GM12878 (cell line): ENCODE data around the gene MCM9.

Experiments
- BRCA1 ChIP-seq: IDR thresholded peaks from 2 replicates; pipeline ENCODE4 v1.6.1; 2011; ENCODE audit warnings: low read depth, low read length, improper control_type of control experiment
- CTCF ChIP-seq, 3 experiments: IDR thresholded peaks in 2 of 3; conservative IDR thresholded peaks in 1 of 3; 2 replicates each; pipeline ENCODE4 v1.5.1; 2011; ENCODE audit warnings: low read depth in 3 of 3, low read length in 3 of 3, mild to moderate bottlenecking in 3 of 3, control low read depth in 2 of 3, moderate library complexity in 2 of 3, inconsistent platforms in 1 of 3, mixed read lengths in 1 of 3; ENCODE audit not compliant: control insufficient read depth in 2 of 3, insufficient read depth in 1 of 3; ENCODE audit errors: extremely low read depth in 1 of 3
- HDAC2 ChIP-seq: fragments of 200-600 bp; sonication (generic); IDR thresholded peaks from 2 replicates; pipeline ENCODE4 v1.6.1; 2017
- MEF2B ChIP-seq: fragments of 450-650 bp; IDR thresholded peaks from 2 replicates; pipeline ENCODE4 v1.6.1; 2018; ENCODE audit warnings: mild to moderate bottlenecking, moderate library complexity; ENCODE audit not compliant: partially characterized antibody, poor library complexity, severe bottlenecking
- POLR2A ChIP-seq: IDR thresholded peaks from 2 replicates; pipeline ENCODE4 v1.6.1; 2011; ENCODE audit warnings: low read depth, mild to moderate bottlenecking, low read length

GRCh38 chr6:118903138-118903537, 31.8 kb downstream of the MCM9 start:
- TF ChIP-seq BRCA1 (no peak), HDAC2 (no peak), CTCF (IDR thresholded peaks at IDR 0.05 in 2 of 3, conservative IDR thresholded peaks at IDR 0.05 in 1 of 3; ENCODE audit: control insufficient read depth in 2 of 3, extremely low read depth in 1 of 3, insufficient read depth in 1 of 3, low read depth in 3 of 3, low read length in 3 of 3) (no peak), POLR2A (no peak), MEF2B (no peak)
